GM12865 (cell line): ENCODE measurements around the gene RIC3.

Experiments used
- DNase-seq: peaks from one replicate; pipeline ENCODE4 v3.0.0; 2010; ENCODE audit warnings: low read depth
- H3K4me3 ChIP-seq: 2 replicates; pipeline ENCODE4 v1.5.1; 2011; ENCODE audit warnings: mild to moderate bottlenecking, low read depth, low read length, control low read depth
- CTCF ChIP-seq: IDR thresholded peaks from 2 replicates; pipeline ENCODE4 v1.5.1; 2011; ENCODE audit warnings: low read length, control low read depth, low read depth, inconsistent platforms; ENCODE audit not compliant: insufficient read depth; ENCODE audit errors: missing control alignments

RIC3 gene

DNA sequence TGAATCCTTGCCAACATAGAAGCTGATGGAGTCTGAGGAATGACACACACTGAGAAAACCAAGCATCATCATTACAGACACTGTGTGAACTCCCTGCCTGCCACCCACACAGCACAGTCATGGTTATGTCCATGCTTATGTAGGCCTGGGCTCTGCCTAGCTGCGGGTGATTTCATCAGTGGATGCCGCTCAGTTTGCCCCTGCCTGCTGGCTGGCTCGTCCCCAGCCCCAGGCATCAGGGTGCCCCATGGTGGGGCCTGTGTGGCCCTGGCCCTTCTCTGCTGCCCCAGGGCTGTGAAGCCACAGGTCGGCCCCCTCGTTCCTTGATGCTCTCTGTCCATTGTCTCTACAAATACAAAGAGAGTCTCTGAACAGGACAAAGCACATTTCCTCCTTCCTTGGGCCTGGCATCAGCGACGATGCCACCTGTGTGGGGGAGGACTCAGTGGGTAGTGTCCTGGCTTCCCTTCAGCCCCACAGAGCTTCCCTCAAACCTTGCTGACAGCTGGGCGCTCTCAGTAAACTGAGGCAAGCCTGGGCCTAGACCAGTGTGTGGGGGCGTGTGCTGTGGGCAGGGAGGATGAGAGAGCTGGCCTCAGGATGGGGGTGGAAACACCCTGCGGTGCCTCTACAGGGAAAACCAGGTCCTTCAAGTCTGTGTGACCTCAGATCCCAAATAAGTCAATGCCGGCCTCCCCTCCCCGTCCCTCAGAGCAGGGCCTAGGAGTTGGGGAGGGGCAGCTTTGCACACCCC lies 107.8 kb downstream of the RIC3 start:
- DNase-seq, result no peak
- no peak for TF ChIP-seq CTCF
- no peak overlapping the region for H3K4me3 ChIP-seq

GRCh38 chr11:8060146-8060719 lies 108.6 kb downstream of the RIC3 start:
- H3K4me3 ChIP-seq, result no peak overlapping the region
- no peak for TF ChIP-seq CTCF
- no peak for DNase-seq

- DNase-seq, result no peak
- H3K4me3 ChIP-seq, result no peak overlapping the region
- TF ChIP-seq CTCF, result no peak
These were observed 109.2 kb downstream of the RIC3 start for GRCh38 chr11:8059571-8060011.

GRCh38 chr11:8059030-8059429 lies 109.8 kb downstream of the RIC3 start:
- DNase-seq, result no peak
- H3K4me3 ChIP-seq, result no peak overlapping the region

DNA sequence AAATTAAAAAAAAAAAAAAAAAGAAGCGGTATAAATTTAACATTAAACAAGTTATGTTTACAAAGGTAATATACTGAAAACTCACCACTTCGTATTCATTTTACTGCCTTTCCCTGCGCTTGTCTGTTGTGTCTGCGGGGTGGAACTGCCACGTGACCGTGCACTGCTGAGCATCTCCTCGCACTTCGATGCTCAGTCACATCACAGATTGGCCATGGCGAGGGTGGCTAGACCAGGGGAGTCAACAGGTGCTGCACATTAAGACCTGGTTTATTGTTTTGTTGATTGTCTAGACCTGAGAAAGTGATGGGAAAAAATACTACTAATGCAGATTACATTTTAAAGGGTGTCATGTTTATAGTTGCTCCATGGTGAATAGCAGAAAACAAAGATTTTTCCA lies 110.6 kb downstream of the RIC3 start:
- DNase-seq, result no peak
- no peak for TF ChIP-seq CTCF
- no peak overlapping the region for H3K4me3 ChIP-seq

More at GRCh38 chr11:8059030-8059429, 109.8 kb downstream of the RIC3 start:
- no peak for TF ChIP-seq CTCF

GRCh38 chr11:8056810-8057463 lies 111.9 kb downstream of the RIC3 start:
- DNase-seq, result no peak
- no peak overlapping the region for H3K4me3 ChIP-seq
- TF ChIP-seq CTCF, result no peak
